HepG2 (cell line): Measurements from ENCODE around the gene KIF19. TPM values are rescaled to one million over a fixed set of nuclear protein-coding genes. Genes with fewer than 3 reads are reported as not detected.

Experiments
- EP300 ChIP-seq, 3 experiments: sonication (generic) in 1 of 3; formaldehyde crosslinking in 1 of 3; IDR thresholded peaks; 2 replicates each; pipeline versions ENCODE4 v1.5.1 to v1.6.1; 2011 to 2020; ENCODE audit warnings: low read depth in 2 of 3, low read length in 2 of 3, borderline replicate concordance in 1 of 3, improper control_type of control experiment in 1 of 3, mild to moderate bottlenecking in 1 of 3, missing genetic modification reagents in 1 of 3, moderate library complexity in 1 of 3
- HMGA1 ChIP-seq: sonication (generic); formaldehyde crosslinking; conservative IDR thresholded peaks from 2 replicates; pipeline ENCODE4 v1.4.0; 2020; ENCODE audit warnings: missing genetic modification reagents
- LCORL ChIP-seq, 2 experiments: fragments of 450-650 bp in 1 of 2; sonication (generic) in 1 of 2; formaldehyde crosslinking in 1 of 2; IDR thresholded peaks; 2 replicates each; pipeline versions ENCODE4 v1.5.0 to v1.6.1; 2017 to 2020; ENCODE audit warnings: antibody characterized with exemption in 1 of 2, missing genetic modification reagents in 1 of 2
- MYNN ChIP-seq: sonication (generic); formaldehyde crosslinking; IDR thresholded peaks from 2 replicates; pipeline ENCODE4 v1.4.0; 2020; ENCODE audit warnings: mild to moderate bottlenecking, low read depth, missing genetic modification reagents
- PHF5A ChIP-seq: IDR thresholded peaks from one replicate; pipeline ENCODE4 v1.6.1; 2018; ENCODE audit warnings: low read depth, missing genetic modification reagents; ENCODE audit not compliant: unreplicated experiment
- PPARG ChIP-seq: conservative IDR thresholded peaks from 2 replicates; pipeline ENCODE4 v1.6.1; 2016; ENCODE audit warnings: missing biosample characterization, missing genetic modification reagents
- SIN3B ChIP-seq: fragments of 150-350 bp; IDR thresholded peaks from 2 replicates; pipeline ENCODE4 v1.6.1; 2014; ENCODE audit warnings: low read length
- SKI ChIP-seq: fragments of 450-650 bp; IDR thresholded peaks from one replicate; pipeline ENCODE4 v1.6.1; 2018; ENCODE audit warnings: mild to moderate bottlenecking; ENCODE audit not compliant: partially characterized antibody
- YY1 ChIP-seq: IDR thresholded peaks from 2 replicates; pipeline ENCODE4 v1.6.1; 2011; ENCODE audit warnings: low read length, low read depth, moderate library complexity, mild to moderate bottlenecking; ENCODE audit not compliant: insufficient read depth, insufficient replicate concordance
- ZFP36 ChIP-seq: fragments of 150-350 bp; IDR thresholded peaks from 2 replicates; pipeline ENCODE4 v1.6.1; 2018; ENCODE audit warnings: borderline replicate concordance, low read length, low read depth; ENCODE audit not compliant: partially characterized antibody
- ZFP37 ChIP-seq: sonication (generic); formaldehyde crosslinking; IDR thresholded peaks from 2 replicates; pipeline ENCODE4 v1.4.0; 2020; ENCODE audit warnings: missing genetic modification reagents, borderline replicate concordance
- ZNF253 ChIP-seq: sonication (generic); formaldehyde crosslinking; IDR thresholded peaks from 2 replicates; pipeline ENCODE4 v1.8.0; 2022; ENCODE audit warnings: mild to moderate bottlenecking, missing genetic modification reagents, borderline replicate concordance
- ZNF773 ChIP-seq: sonication (generic); formaldehyde crosslinking; IDR thresholded peaks from 2 replicates; pipeline ENCODE4 v1.4.0; 2020; ENCODE audit warnings: missing genetic modification reagents, borderline replicate concordance
- polyA plus RNA-seq, 8 experiments: library from polyadenylated mRNA; depleted of rRNA in 3 of 8; stranded (reverse) in 7 of 8; unstranded in 1 of 8; fragments of >200 nt; fragmentation: Illumina TruSeq in 4 of 8; extraction: Trizol in 4 of 8; gene quantifications; 2 replicates each; pipeline versions ENCODE4 v1.2.1 to v1.2.3, GENCODE V29; 2011 to 2016; ENCODE audit warnings: low read depth in 4 of 8, missing spikeins in 1 of 8, mixed read lengths in 1 of 8; ENCODE audit not compliant: insufficient read depth in 1 of 8
- total RNA-seq, 5 experiments: library from RNA; depleted of rRNA; stranded (reverse); fragments of >200 nt; fragmentation: Illumina TruSeq; extraction: Trizol; gene quantifications; 2 replicates each; pipeline ENCODE4 v1.2.3, GENCODE V29; 2016; ENCODE audit warnings: low read depth in 1 of 5
- TF ChIP-seq, protein P1 (sequence below): sonication (generic); formaldehyde crosslinking; IDR thresholded peaks from 2 replicates; pipeline ENCODE4 v1.8.0; 2022; ENCODE audit warnings: missing genetic modification reagents, low read depth, mild to moderate bottlenecking, borderline replicate concordance
- TF ChIP-seq, protein P2 (sequence below), 2 experiments: sonication (generic) in 1 of 2; formaldehyde crosslinking in 1 of 2; IDR thresholded peaks; 2 replicates each; pipeline versions ENCODE4 v1.6.1 to v1.9.0; 2014 to 2022; ENCODE audit warnings: antibody characterized with exemption in 1 of 2, borderline replicate concordance in 1 of 2, inconsistent platforms in 1 of 2, low read depth in 1 of 2, missing genetic modification reagents in 1 of 2

The KIF19 gene
- total and polyA plus RNA-seq, 2 of the 13 experiments (the other 11 are each of a cell fraction or from before 2014, with no cell fraction given), result not detected

DNA sequence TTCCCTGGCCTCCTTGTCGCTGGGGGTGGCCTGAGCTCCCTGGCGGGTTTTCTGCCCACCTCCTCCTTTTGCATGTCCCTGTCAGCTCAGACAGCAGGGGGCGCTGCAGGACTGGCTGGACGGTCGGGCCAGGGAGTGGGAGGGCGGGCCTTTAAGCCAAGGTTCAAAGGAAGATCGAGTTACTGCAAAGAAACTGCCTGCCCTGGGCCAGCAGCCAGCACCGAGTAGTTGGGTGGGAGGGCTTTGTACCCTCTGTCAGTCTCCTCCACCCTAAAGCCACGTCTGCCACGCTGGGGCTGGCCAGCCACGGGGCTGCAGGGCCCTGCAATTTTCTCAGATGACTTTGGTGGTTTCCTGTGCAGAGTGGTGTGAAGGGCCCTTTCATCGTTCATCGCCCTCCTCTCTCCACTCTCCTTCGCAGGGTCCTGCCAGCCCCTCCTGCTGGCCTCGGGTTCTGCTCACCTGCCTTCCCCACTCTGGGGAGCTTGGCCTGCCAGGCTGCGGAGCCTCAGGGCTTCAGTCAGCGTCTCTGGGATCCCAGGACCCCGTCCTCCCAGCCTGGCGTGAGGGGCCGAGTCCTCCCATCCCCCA is 53.6 kb downstream of the KIF19 start (continued):
- TF ChIP-seq, protein P1, sequence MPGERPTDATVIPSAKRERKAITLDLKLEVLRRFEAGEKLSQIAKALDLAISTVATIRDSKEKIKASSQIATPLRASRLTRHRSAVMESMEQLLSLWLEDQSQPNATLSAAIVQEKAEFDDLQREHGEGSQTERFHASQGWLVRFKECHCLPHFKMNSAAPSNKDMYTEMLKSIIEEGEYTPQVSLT (CRISPR knock-in tag), result no peak
- no peak for TF ChIP-seq LCORL (IDR thresholded peaks at IDR 0.05)
- 0 out of 2 replicates have a peak, but pooled peaks have one; percentile 36 for TF ChIP-seq LCORL (CRISPR knock-in tag; IDR thresholded peaks at IDR 0.05)
- no peak for TF ChIP-seq PHF5A
- TF ChIP-seq SIN3B, result no peak
- no peak for TF ChIP-seq EP300 (IDR thresholded peaks at IDR 0.05; ENCODE audit: low read depth in 2 of 2, low read length in 2 of 2)
- TF ChIP-seq EP300 (CRISPR knock-in tag; IDR thresholded peaks at IDR 0.05; ENCODE audit: borderline replicate concordance), result no peak
- TF ChIP-seq MYNN (CRISPR knock-in tag), result no peak
- no peak for TF ChIP-seq HMGA1
- TF ChIP-seq YY1, result peak; percentile 60
- TF ChIP-seq, protein P2, sequence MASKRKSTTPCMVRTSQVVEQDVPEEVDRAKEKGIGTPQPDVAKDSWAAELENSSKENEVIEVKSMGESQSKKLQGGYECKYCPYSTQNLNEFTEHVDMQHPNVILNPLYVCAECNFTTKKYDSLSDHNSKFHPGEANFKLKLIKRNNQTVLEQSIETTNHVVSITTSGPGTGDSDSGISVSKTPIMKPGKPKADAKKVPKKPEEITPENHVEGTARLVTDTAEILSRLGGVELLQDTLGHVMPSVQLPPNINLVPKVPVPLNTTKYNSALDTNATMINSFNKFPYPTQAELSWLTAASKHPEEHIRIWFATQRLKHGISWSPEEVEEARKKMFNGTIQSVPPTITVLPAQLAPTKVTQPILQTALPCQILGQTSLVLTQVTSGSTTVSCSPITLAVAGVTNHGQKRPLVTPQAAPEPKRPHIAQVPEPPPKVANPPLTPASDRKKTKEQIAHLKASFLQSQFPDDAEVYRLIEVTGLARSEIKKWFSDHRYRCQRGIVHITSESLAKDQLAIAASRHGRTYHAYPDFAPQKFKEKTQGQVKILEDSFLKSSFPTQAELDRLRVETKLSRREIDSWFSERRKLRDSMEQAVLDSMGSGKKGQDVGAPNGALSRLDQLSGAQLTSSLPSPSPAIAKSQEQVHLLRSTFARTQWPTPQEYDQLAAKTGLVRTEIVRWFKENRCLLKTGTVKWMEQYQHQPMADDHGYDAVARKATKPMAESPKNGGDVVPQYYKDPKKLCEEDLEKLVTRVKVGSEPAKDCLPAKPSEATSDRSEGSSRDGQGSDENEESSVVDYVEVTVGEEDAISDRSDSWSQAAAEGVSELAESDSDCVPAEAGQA (IDR thresholded peaks at IDR 0.05; ENCODE audit: low read depth), result no peak
- TF ChIP-seq, protein P2 (CRISPR knock-in tag; IDR thresholded peaks at IDR 0.05; ENCODE audit: borderline replicate concordance), result no peak
- no peak for TF ChIP-seq ZNF773 (CRISPR knock-in tag)
- TF ChIP-seq ZFP36, result peak; percentile 73
- peak; percentile 78; the same call in 1 of the 2 replicates for TF ChIP-seq PPARG
- peak; percentile 9 for TF ChIP-seq SKI
- TF ChIP-seq ZFP37, result no peak
- TF ChIP-seq ZNF253 (CRISPR knock-in tag), result no peak
